Gastrocnemius medialis (tissue), 4 donors: ENCODE measurements around the gene PPARGC1A. TPM values are rescaled to one million over a fixed set of nuclear protein-coding genes. Genes with fewer than 3 reads are reported as not detected.

Experiments
- ATAC-seq, 2 donors: fragments of 150-250 bp; one replicate each; pipeline ENCODE4 v1.9.1; 2016
- DNase-seq, 2 donors: peaks; one replicate each; pipeline ENCODE4 v3.0.0-alpha.2; 2019
- H3K27ac ChIP-seq, 4 donors: fragments of 200-600 bp; sonication (generic); 1 replicate in 1 of 4; 2 replicates in 3 of 4; pipeline ENCODE4 v1.5.1; 2016 to 2018; ENCODE audit warnings: mild to moderate bottlenecking in 2 of 4, moderate library complexity in 1 of 4
- H3K27me3 ChIP-seq, 3 donors: fragments of 200-600 bp; sonication (generic) in 2 of 3; 1 replicate in 1 of 3; 2 replicates in 2 of 3; pipeline versions ENCODE4 v1.5.1 to v1.6.0; 2016 to 2019; ENCODE audit warnings: mild to moderate bottlenecking in 1 of 3, moderate library complexity in 1 of 3
- H3K36me3 ChIP-seq, 2 donors: fragments of 200-600 bp; sonication (generic) in 1 of 2; one replicate each; pipeline ENCODE4 v1.5.1; 2017 to 2018
- H3K4me1 ChIP-seq, 2 donors: fragments of 200-600 bp; sonication (generic) in 1 of 2; one replicate each; pipeline ENCODE4 v1.5.1; 2016 to 2017; ENCODE audit warnings: mild to moderate bottlenecking in 2 of 2
- H3K4me3 ChIP-seq, 4 donors: fragments of 200-600 bp; sonication (generic) in 3 of 4; 1 replicate in 1 of 4; 2 replicates in 3 of 4; pipeline ENCODE4 v1.5.1; 2016 to 2019; ENCODE audit warnings: mild to moderate bottlenecking in 2 of 4
- H3K9me3 ChIP-seq, 3 donors: fragments of 200-600 bp; sonication (generic) in 2 of 3; 1 replicate in 1 of 3; 2 replicates in 2 of 3; pipeline ENCODE4 v1.5.1; 2016 to 2019
- POLR2A ChIP-seq, 2 donors: fragments of 450-650 bp; IDR thresholded peaks; one replicate each; pipeline ENCODE4 v1.6.1; 2017; ENCODE audit warnings: antibody characterized with exemption in 2 of 2, mild to moderate bottlenecking in 2 of 2, moderate library complexity in 2 of 2
- in situ Hi-C, 4 donors: fragments of 200-750 bp; cut with MboI; loops; one replicate each; pipeline versions ENCODE4 v1.15.0 to v1.8.0; 2017; ENCODE audit warnings: low sequenced_read_pairs in 4 of 4
- intact Hi-C: fragments of 100-400 bp; cut with DNase I; formaldehyde crosslinking; loops from one replicate; pipeline ENCODE4 v1.15.1; 2023; ENCODE audit warnings: low total_unique reads
- total RNA-seq, 4 donors: library from RNA; depleted of rRNA; stranded (reverse); fragments of >200 nt; gene quantifications; one replicate each; pipeline versions ENCODE4 v1.1.0 to v1.2.3, GENCODE V29; 2016
- TF ChIP-seq, protein P1 (sequence below), 5 experiments: fragments of 450-650 bp in 3 of 5; fragments of 200-600 bp in 2 of 5; sonication (generic) in 2 of 5; IDR thresholded peaks in 4 of 5; conservative IDR thresholded peaks in 1 of 5; 1 replicate in 4 of 5; 2 replicates in 1 of 5; pipeline ENCODE4 v1.5.1; 2016 to 2019; ENCODE audit warnings: antibody characterized with exemption in 5 of 5, mild to moderate bottlenecking in 3 of 5, moderate library complexity in 3 of 5

The PPARGC1A gene
- total RNA-seq, 4 donors from 2014 or later: 30.6 to 68.9 (median 52.3) TPM

DNA sequence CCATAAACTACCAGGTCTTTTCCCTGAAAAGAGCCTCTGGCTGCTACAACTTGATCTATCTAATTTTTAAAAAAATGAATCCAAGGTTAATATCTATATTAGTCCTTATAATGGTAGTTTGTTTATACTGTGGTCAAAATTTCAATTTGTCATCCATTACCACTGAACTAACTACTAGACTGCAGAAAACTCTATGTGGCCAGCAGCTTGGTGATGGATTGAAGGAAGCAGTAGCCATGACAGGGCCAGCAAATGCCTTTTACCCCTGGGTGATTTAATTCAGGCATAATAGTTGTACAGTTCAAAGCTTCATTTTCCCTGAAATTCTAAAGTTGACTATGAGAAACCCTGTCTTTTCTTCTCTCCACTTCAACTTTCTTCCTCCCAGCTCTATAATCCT, 30.4 kb upstream of the PPARGC1A start:
- DNase-seq (no peak), ATAC-seq (no peak)
- TF ChIP-seq, protein P1, sequence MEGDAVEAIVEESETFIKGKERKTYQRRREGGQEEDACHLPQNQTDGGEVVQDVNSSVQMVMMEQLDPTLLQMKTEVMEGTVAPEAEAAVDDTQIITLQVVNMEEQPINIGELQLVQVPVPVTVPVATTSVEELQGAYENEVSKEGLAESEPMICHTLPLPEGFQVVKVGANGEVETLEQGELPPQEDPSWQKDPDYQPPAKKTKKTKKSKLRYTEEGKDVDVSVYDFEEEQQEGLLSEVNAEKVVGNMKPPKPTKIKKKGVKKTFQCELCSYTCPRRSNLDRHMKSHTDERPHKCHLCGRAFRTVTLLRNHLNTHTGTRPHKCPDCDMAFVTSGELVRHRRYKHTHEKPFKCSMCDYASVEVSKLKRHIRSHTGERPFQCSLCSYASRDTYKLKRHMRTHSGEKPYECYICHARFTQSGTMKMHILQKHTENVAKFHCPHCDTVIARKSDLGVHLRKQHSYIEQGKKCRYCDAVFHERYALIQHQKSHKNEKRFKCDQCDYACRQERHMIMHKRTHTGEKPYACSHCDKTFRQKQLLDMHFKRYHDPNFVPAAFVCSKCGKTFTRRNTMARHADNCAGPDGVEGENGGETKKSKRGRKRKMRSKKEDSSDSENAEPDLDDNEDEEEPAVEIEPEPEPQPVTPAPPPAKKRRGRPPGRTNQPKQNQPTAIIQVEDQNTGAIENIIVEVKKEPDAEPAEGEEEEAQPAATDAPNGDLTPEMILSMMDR (IDR thresholded peaks at IDR 0.05 in 4 of 5, conservative IDR thresholded peaks at IDR 0.05 in 1 of 5): no peak
- no peak for TF ChIP-seq POLR2A (IDR thresholded peaks at IDR 0.05)
- no peaks in the 10 kb centered on the region for H3K27me3 ChIP-seq
- no peak overlapping the region for H3K27ac ChIP-seq
- no peak overlapping the region for H3K4me3 ChIP-seq
- no peaks in the 10 kb centered on the region for H3K9me3 ChIP-seq
- intact Hi-C loops (no loop called here), in situ Hi-C loops (no loop called here)
- no peaks in the 10 kb centered on the region for H3K36me3 ChIP-seq
- peaks cover 0 to 3% of the 10 kb centered on the region in 2 donors for H3K4me1 ChIP-seq

DNA sequence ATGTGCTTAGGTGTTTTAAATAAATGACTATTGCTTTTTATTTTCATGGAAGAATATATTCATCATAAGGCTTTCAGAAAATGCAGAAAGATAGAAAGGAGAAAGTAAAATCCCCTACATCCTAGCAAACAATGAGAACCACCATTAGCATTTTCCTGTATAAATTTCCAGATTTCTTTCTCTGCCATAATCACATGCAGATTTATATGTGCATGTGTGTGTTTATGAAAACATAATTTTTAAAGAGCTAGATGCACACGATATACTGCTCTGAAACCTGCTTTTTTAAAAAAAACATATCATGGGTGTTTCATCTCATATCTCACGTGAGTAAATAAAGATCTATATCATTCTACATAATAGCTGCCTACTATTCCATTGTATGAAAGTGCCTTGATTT, 26.4 kb upstream of the PPARGC1A start:
- ATAC-seq: no peak
- intact Hi-C loops (no loop called here), in situ Hi-C loops (no loop called here)
- Histone ChIP-seq H3K4me1 (peaks cover 0 to 3% of the 10 kb centered on the region in 2 donors), H3K9me3 (no peaks in the 10 kb centered on the region), H3K27ac (no peak overlapping the region), H3K4me3 (no peak overlapping the region), H3K27me3 (no peaks in the 10 kb centered on the region), H3K36me3 (no peaks in the 10 kb centered on the region)
- TF ChIP-seq, protein P1 (IDR thresholded peaks at IDR 0.05 in 4 of 5, conservative IDR thresholded peaks at IDR 0.05 in 1 of 5): no peak
- no peak for TF ChIP-seq POLR2A (IDR thresholded peaks at IDR 0.05)
- no peak for DNase-seq

DNA sequence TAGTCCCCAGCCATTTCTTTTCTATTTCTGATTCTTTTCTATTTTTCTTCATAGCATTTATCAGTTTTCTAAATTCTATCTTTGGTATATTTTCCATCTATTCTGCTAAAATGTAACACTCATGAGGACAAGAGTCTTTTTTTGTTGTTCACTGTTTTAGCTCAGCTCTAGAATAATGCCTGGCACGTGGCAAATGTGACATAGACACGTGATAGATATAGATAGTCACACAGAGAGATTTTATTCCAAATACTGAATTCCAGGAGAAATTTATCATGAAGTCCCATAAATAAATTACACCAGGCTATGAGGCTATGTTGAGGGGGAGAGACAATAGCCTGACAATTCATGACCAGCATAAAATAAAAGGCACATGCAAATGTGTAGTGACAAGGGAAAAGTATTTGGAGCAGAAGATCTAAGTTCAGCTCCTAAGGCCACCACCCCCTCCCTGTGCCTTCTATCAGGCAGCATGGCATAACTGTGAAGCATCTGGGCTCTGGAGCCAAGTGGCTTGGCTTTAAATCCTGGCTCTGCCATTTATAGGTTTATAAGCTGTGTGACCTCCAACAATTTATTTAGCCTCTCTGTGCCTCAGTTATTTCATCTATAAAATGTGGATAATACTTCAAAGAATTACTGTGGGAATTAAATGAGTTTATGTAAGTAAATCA, 25.7 kb upstream of the PPARGC1A start:
- no peak overlapping the region for H3K4me3 ChIP-seq
- H3K27ac ChIP-seq: no peak overlapping the region
- ATAC-seq (no peak), DNase-seq (no peak)
- H3K9me3 ChIP-seq: no peaks in the 10 kb centered on the region
- H3K4me1 ChIP-seq: peaks cover 0 to 1% of the 10 kb centered on the region in 2 donors
- no peaks in the 10 kb centered on the region for H3K27me3 ChIP-seq
- in situ Hi-C loops: no loop called here
- TF ChIP-seq, protein P1 (IDR thresholded peaks at IDR 0.05 in 4 of 5, conservative IDR thresholded peaks at IDR 0.05 in 1 of 5): no peak
- no peak for TF ChIP-seq POLR2A (IDR thresholded peaks at IDR 0.05)
- intact Hi-C loops: no loop called here
- no peaks in the 10 kb centered on the region for H3K36me3 ChIP-seq

DNA sequence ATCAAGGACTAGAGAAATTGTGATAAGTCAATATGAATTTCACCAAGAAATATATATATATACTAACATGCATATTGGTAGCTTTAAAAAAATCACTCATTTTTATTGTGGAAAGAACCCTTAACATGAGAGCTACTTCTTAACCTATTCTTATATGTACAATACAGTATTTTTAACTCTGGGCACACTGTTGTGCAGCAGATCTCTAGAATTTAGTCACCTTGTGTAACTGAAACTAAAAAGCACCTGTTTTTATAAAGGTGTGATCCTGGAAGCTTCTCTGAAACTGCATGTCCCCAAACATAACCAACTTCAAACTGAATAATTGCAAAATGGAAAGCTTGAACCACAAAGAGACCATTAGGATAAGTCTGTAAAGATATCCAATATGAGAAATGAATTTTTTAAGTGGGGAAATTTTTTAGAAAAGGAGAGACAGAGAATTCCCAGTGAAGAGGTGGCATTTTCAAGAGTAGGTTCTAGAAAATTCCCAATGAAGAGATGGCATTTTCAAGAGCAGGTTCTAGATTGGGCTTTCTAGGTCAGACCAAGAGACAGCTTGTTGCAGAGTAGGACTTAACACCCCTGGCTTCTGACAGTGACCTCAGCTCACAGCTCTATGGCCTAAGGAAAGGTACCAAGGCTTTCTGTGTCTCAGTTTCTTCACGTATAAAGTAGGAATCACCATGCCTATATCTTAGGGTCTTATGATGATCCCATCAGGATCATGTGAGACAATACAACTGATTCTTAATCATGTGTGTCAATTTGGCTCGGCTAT, 22.0 kb upstream of the PPARGC1A start:
- in situ Hi-C loops (no loop called here), intact Hi-C loops (no loop called here)
- no peaks in the 10 kb centered on the region for H3K9me3 ChIP-seq
- TF ChIP-seq, protein P1 (IDR thresholded peaks at IDR 0.05 in 4 of 5, conservative IDR thresholded peaks at IDR 0.05 in 1 of 5): no peak
- no peak for TF ChIP-seq POLR2A (IDR thresholded peaks at IDR 0.05)
- ATAC-seq: no peak
- H3K36me3 ChIP-seq: no peaks in the 10 kb centered on the region
- no peak overlapping the region for H3K27ac ChIP-seq
- H3K4me1 ChIP-seq: peaks cover 0 to 4% of the 10 kb centered on the region in 2 donors
- H3K4me3 ChIP-seq: no peak overlapping the region
- H3K27me3 ChIP-seq: no peaks in the 10 kb centered on the region
- DNase-seq: no peak
